T-helper 9 cell (primary cell): ENCODE results near the gene RRH.
"Not testable (repeated sequence)": the region's sequence is repeated elsewhere in the genome, so short reads cannot be mapped to it uniquely, and the experiment has no call there.

Experiments
- DNase-seq: peaks from one replicate; pipeline ENCODE4 v3.0.0-alpha.2; 2020
- total RNA-seq, 2 donors: gene quantifications; one replicate each; lab custom pipeline; 2026; lab: John Stamatoyannopoulos, UW

RRH gene
- 0 to 0.56 reads per million in 2 donors for total RNA-seq

- no peak for DNase-seq
Measured at GRCh38 chr4:109827672-109828071, at the start of gene RRH. RRH (plus strand) TSS chr4:109827972; CDS start chr4:109828028, 56 bp downstream.

- DNase-seq: not testable (repeated sequence)
Measured at GRCh38 chr4:109782092-109782491, 45.7 kb upstream of the RRH start.

GRCh38 chr4:109786846-109787245 lies 40.9 kb upstream of the RRH start:
- DNase-seq: no peak

- no peak for DNase-seq
Measured at GRCh38 chr4:109787807-109788206, 40.0 kb upstream of the RRH start.

- DNase-seq: no peak
Measured at GRCh38 chr4:109795059-109795458, 32.7 kb upstream of the RRH start.

GRCh38 chr4:109798866-109799265 lies 28.9 kb upstream of the RRH start:
- no peak for DNase-seq

GRCh38 chr4:109801099-109801789 lies 26.5 kb upstream of the RRH start:
- DNase-seq: no peak

- DNase-seq: no peak
Measured at GRCh38 chr4:109801895-109802319, 25.9 kb upstream of the RRH start, which contains the start of gene CFI. CFI (minus strand) TSS chr4:109801999; CDS start chr4:109801971, 28 bp downstream.

- DNase-seq: no peak
Measured at GRCh38 chr4:109803924-109804571, 23.7 kb upstream of the RRH start.

- DNase-seq: no peak
Measured at GRCh38 chr4:109809655-109810054, 18.1 kb upstream of the RRH start.

GRCh38 chr4:109810552-109811387 lies 17.0 kb upstream of the RRH start:
- no peak for DNase-seq

- no peak for DNase-seq
Measured at GRCh38 chr4:109811707-109812106, 16.1 kb upstream of the RRH start.

GRCh38 chr4:109815151-109816081 lies 12.4 kb upstream of the RRH start, which contains the start of gene GAR1:
GAR1 (plus strand) TSS chr4:109815762; CDS start chr4:109816165, 403 bp downstream.
- DNase-seq: peak; percentile 74

GRCh38 chr4:109816082-109816442 lies 11.7 kb upstream of the RRH start:
- peak; percentile 35 for DNase-seq

GRCh38 chr4:109816894-109817293 lies 10.9 kb upstream of the RRH start:
- no peak for DNase-seq

- no peak for DNase-seq
Measured at GRCh38 chr4:109818268-109818667, 9.5 kb upstream of the RRH start.

- no peak for DNase-seq
Measured at GRCh38 chr4:109820563-109820962, 7.2 kb upstream of the RRH start.

- no peak for DNase-seq
Measured at GRCh38 chr4:109821185-109821584, 6.6 kb upstream of the RRH start.

- no peak for DNase-seq
Measured at GRCh38 chr4:109826719-109827118, 1.1 kb upstream of the RRH start.

- no peak for DNase-seq
Measured at GRCh38 chr4:109833756-109834155, 6.0 kb downstream of the RRH start.

GRCh38 chr4:109836985-109837384 lies 9.2 kb downstream of the RRH start:
- DNase-seq: no peak
